ENCODE data around the gene SRL. TPM values are rescaled to one million over a fixed set of nuclear protein-coding genes. Genes with fewer than 3 reads are reported as not detected.

SRL gene
- total RNA-seq, 1 experiment from 2014 or later = not detected

DNA sequence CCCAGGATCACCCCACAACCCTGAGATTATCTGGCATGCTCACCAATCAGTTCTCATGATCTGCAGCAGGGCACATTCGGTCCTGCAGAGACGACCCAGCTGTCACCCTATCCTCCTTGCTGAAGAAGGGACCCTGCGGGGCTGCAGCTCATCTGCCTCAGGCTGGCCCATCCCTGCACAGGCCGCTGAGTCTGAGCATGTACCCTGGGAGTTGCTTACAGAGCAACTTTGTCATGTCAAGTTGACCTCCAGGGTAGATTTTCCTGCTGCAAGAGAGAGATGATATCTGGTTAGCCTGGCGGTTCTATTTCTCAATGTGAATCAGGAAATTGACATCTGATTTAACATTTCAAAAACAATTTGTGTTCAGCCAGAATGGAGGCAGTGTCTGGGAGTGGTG lies 89.6 kb downstream of the SRL start:
- H2AFZ ChIP-seq (ENCODE audit: low read length) = no peak overlapping the region
- no peaks in the 10 kb centered on the region for H4K20me1 ChIP-seq (ENCODE audit: low read length)
- H3K4me1 ChIP-seq (ENCODE audit: insufficient read depth, low read length) = no peaks in the 10 kb centered on the region
- H3K9me3 ChIP-seq (ENCODE audit: low read length) = no peaks in the 10 kb centered on the region
- no peak overlapping the region for H3K27ac ChIP-seq (ENCODE audit: low read length)
- H3K9me2 ChIP-seq (replicated peaks; ENCODE audit: low read length) = no peaks in the 10 kb centered on the region
- no peak overlapping the region for H3K4me3 ChIP-seq (ENCODE audit: low read length)
- no TSS peak for BruUV-seq (replicated peaks)
- H3K79me2 ChIP-seq (ENCODE audit: low read length) = no peaks in the 10 kb centered on the region
- H3K36me3 ChIP-seq (ENCODE audit: low read depth, low read length) = no peaks in the 10 kb centered on the region
- H3F3A ChIP-seq (ENCODE audit: low read length, unreplicated experiment) = no peaks in the 10 kb centered on the region
- CTCF ChIA-PET = no interaction called here
- DNase-seq (no peak), ATAC-seq (no peak)
- H3K27me3 ChIP-seq (ENCODE audit: low read length) = no peaks in the 10 kb centered on the region
- intact Hi-C loops (cut with micrococcal nuclease) = no loop called here
- H3K4me2 ChIP-seq (ENCODE audit: low read length) = no peak overlapping the region
- POLR2A ChIA-PET (ENCODE audit: unreplicated experiment) = no interaction called here
- TF ChIP-seq, protein P1, sequence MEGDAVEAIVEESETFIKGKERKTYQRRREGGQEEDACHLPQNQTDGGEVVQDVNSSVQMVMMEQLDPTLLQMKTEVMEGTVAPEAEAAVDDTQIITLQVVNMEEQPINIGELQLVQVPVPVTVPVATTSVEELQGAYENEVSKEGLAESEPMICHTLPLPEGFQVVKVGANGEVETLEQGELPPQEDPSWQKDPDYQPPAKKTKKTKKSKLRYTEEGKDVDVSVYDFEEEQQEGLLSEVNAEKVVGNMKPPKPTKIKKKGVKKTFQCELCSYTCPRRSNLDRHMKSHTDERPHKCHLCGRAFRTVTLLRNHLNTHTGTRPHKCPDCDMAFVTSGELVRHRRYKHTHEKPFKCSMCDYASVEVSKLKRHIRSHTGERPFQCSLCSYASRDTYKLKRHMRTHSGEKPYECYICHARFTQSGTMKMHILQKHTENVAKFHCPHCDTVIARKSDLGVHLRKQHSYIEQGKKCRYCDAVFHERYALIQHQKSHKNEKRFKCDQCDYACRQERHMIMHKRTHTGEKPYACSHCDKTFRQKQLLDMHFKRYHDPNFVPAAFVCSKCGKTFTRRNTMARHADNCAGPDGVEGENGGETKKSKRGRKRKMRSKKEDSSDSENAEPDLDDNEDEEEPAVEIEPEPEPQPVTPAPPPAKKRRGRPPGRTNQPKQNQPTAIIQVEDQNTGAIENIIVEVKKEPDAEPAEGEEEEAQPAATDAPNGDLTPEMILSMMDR (conservative IDR thresholded peaks at IDR 0.05; ENCODE audit: low read depth, low read length) = no peak
- TF ChIP-seq EZH2 (IDR thresholded peaks at IDR 0.05; ENCODE audit: low read length, unreplicated experiment) (no peak), EZH2phosphoT487 (IDR thresholded peaks at IDR 0.05; ENCODE audit: borderline replicate concordance, low read length) (no peak)
- H3K9ac ChIP-seq (ENCODE audit: low read length) = no peak overlapping the region

DNA sequence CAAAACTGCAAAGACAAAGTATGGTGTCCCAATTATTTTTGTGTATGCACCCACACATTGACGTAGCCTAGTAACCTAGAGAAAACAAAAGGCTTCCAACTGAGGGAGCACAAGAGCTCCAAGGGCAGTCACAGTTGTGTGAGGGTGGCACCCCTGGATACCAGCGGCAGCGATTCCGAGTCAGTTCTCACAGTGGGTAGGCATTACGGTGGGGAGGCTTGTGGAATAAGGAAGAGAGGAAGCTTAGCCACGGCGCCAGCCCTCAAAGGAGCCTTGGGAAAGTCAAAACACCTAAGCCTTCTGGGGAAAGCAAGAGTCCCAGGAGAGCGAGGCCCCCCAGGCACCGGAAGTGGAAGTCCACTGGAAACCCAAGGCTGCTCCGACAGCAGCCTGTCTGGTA lies 94.6 kb downstream of the SRL start:
- H3F3A ChIP-seq (ENCODE audit: low read length, unreplicated experiment) = no peaks in the 10 kb centered on the region
- H3K36me3 ChIP-seq (ENCODE audit: low read depth, low read length) = no peaks in the 10 kb centered on the region
- H2AFZ ChIP-seq (ENCODE audit: low read length) = no peak overlapping the region
- no peak overlapping the region for H3K4me2 ChIP-seq (ENCODE audit: low read length)
- TF ChIP-seq EZH2 (IDR thresholded peaks at IDR 0.05; ENCODE audit: low read length, unreplicated experiment) (no peak), EZH2phosphoT487 (IDR thresholded peaks at IDR 0.05; ENCODE audit: borderline replicate concordance, low read length) (no peak)
- TF ChIP-seq, protein P1 (conservative IDR thresholded peaks at IDR 0.05; ENCODE audit: low read depth, low read length) = no peak
- no peak overlapping the region for H3K9ac ChIP-seq (ENCODE audit: low read length)
- intact Hi-C loops (cut with micrococcal nuclease) = no loop called here
- no peaks in the 10 kb centered on the region for H3K79me2 ChIP-seq (ENCODE audit: low read length)
- H3K27me3 ChIP-seq (ENCODE audit: low read length) = no peaks in the 10 kb centered on the region
- H4K20me1 ChIP-seq (ENCODE audit: low read length) = no peaks in the 10 kb centered on the region
- H3K4me3 ChIP-seq (ENCODE audit: low read length) = no peak overlapping the region
- ChIA-PET POLR2A (ENCODE audit: unreplicated experiment) (no interaction called here), CTCF (no interaction called here)
- H3K9me2 ChIP-seq (replicated peaks; ENCODE audit: low read length) = no peaks in the 10 kb centered on the region
- no TSS peak for BruUV-seq (replicated peaks)
- DNase-seq (no peak), ATAC-seq (no peak)
- no peaks in the 10 kb centered on the region for H3K4me1 ChIP-seq (ENCODE audit: insufficient read depth, low read length)
- H3K27ac ChIP-seq (ENCODE audit: low read length) = no peak overlapping the region
- H3K9me3 ChIP-seq (ENCODE audit: low read length) = no peaks in the 10 kb centered on the region

DNA sequence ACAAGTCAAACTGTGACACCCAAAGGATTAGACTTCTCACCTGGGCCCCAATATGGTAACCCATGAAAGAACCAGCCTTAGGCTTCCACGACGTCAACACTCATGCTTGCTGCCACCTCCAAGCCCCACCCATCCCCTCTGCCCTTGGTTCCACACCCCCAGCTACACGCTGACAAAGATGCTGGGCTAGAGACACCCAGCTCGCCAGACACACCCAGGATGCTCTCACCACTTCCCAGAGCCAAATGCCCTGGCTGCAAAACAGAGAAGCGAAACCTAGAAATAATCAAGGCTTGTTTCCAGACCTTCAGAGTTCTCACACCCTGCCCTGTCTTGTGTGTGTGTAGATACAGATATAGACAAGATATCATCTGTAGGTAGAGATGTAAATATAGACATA lies 99.6 kb downstream of the SRL start:
- Histone ChIP-seq H3K9me2 (replicated peaks; ENCODE audit: low read length) (no peaks in the 10 kb centered on the region), H3F3A (ENCODE audit: low read length, unreplicated experiment) (no peaks in the 10 kb centered on the region), H3K27me3 (ENCODE audit: low read length) (no peaks in the 10 kb centered on the region), H3K79me2 (ENCODE audit: low read length) (no peaks in the 10 kb centered on the region), H3K9me3 (ENCODE audit: low read length) (no peaks in the 10 kb centered on the region), H3K36me3 (ENCODE audit: low read depth, low read length) (no peaks in the 10 kb centered on the region), H3K4me1 (ENCODE audit: insufficient read depth, low read length) (no peaks in the 10 kb centered on the region), H3K4me2 (ENCODE audit: low read length) (no peak overlapping the region), H3K4me3 (ENCODE audit: low read length) (no peak overlapping the region), H4K20me1 (ENCODE audit: low read length) (no peaks in the 10 kb centered on the region), H2AFZ (ENCODE audit: low read length) (no peak overlapping the region), H3K9ac (ENCODE audit: low read length) (no peak overlapping the region), H3K27ac (ENCODE audit: low read length) (no peak overlapping the region)
- no peak for DNase-seq
- no TSS peak for BruUV-seq (replicated peaks)
- TF ChIP-seq EZH2 (IDR thresholded peaks at IDR 0.05; ENCODE audit: low read length, unreplicated experiment) (no peak), EZH2phosphoT487 (IDR thresholded peaks at IDR 0.05; ENCODE audit: borderline replicate concordance, low read length) (no peak)
- TF ChIP-seq, protein P1 (conservative IDR thresholded peaks at IDR 0.05; ENCODE audit: low read depth, low read length) = no peak
- intact Hi-C loops (cut with micrococcal nuclease) = no loop called here
- ChIA-PET CTCF (no interaction called here), POLR2A (ENCODE audit: unreplicated experiment) (no interaction called here)
- no peak for ATAC-seq

Data from PC-3 (cell line).